NCI-H345 treated with DMSO at 0.1 percent for 48 hours (cell line): ENCODE measurements around the gene ALS2.

Experiments used
- DNase-seq: peaks from one replicate; lab custom pipeline; 2025; ENCODE audit not compliant: unreplicated experiment; lab: John Stamatoyannopoulos, UW

The ALS2 gene

GRCh38 chr2:201758234-201758633 lies 22.5 kb downstream of the ALS2 start:
- DNase-seq, result no peak

- DNase-seq, result no peak
These were observed 25.9 kb downstream of the ALS2 start for GRCh38 chr2:201754717-201755415.

GRCh38 chr2:201751566-201751965 lies 29.2 kb downstream of the ALS2 start:
- no peak for DNase-seq

- DNase-seq, result no peak
These were observed 34.2 kb downstream of the ALS2 start for GRCh38 chr2:201746551-201746950.

GRCh38 chr2:201735486-201735885 lies 45.2 kb downstream of the ALS2 start:
- no peak for DNase-seq

GRCh38 chr2:201734111-201734510 lies 46.6 kb downstream of the ALS2 start:
- DNase-seq, result no peak

GRCh38 chr2:201733544-201733943 lies 47.2 kb downstream of the ALS2 start:
- no peak for DNase-seq

- no peak for DNase-seq
These were observed 50.0 kb downstream of the ALS2 start for GRCh38 chr2:201730651-201731285.

GRCh38 chr2:201715459-201715858 lies 65.3 kb downstream of the ALS2 start:
- DNase-seq, result no peak

- DNase-seq, result no peak
These were observed 68.0 kb downstream of the ALS2 start for GRCh38 chr2:201712726-201713125.

GRCh38 chr2:201709747-201710146 lies 71.0 kb downstream of the ALS2 start:
- DNase-seq, result no peak

- no peak for DNase-seq
These were observed 71.7 kb downstream of the ALS2 start for GRCh38 chr2:201709049-201709448.

GRCh38 chr2:201707753-201708152 lies 73.0 kb downstream of the ALS2 start:
- DNase-seq, result no peak

- DNase-seq, result no peak
These were observed 73.6 kb downstream of the ALS2 start for GRCh38 chr2:201707142-201707541.

GRCh38 chr2:201704536-201704935 lies 76.2 kb downstream of the ALS2 start:
- DNase-seq, result no peak

- DNase-seq, result no peak
These were observed 79.1 kb downstream of the ALS2 start for GRCh38 chr2:201701646-201702045.

- DNase-seq, result no peak
These were observed 81.3 kb downstream of the ALS2 start for GRCh38 chr2:201699416-201699815.

- no peak for DNase-seq
These were observed 82.0 kb downstream of the ALS2 start, which contains the start of gene MPP4 for GRCh38 chr2:201698588-201699226. TSS of gene MPP4 (minus strand) at chr2:201698644. CDS start at chr2:201693954, 4,690 bp downstream.

GRCh38 chr2:201697899-201698298 lies 82.8 kb downstream of the ALS2 start:
- DNase-seq, result no peak

GRCh38 chr2:201696151-201696659 lies 84.5 kb downstream of the ALS2 start:
- no peak for DNase-seq

GRCh38 chr2:201685156-201685555 lies 95.6 kb downstream of the ALS2 start:
- no peak for DNase-seq

- no peak for DNase-seq
These were observed 100.0 kb downstream of the ALS2 start for GRCh38 chr2:201680743-201681142.
